ENCODE data around the gene REXO4. TPM values are rescaled to one million over a fixed set of nuclear protein-coding genes. Genes with fewer than 3 reads are reported as not detected.

The REXO4 gene
- total RNA-seq, 2 experiments from 2014 or later = 35.7 to 45.5 TPM

DNA sequence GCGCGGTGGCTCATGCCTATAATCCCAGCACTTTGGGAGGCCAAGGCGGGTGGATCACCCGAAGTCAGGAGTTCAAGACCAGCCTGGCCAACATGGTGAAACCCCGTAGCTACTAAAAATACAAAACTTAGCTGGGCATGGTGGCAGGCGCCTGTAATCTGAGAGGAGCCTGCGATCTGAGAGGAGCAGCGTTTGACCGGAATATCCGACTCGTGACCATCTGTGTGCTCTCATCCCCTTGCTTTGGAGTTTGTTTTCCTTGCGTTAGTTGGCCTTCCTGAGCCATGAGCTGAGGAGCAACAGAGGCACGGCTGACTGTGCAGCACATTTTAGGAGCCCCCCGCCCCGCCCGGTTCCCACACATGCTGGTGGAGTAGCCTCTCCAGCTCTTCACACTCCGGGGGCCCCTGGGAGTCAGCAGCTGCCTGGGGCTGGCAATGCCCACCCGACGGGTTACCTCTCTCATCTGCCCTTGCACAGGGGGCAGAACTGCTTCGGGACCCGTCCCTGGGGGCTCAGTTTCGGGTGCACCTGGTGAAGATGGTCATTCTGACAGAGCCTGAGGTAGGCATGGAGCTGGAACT lies 7.3 kb upstream of the REXO4 start:
- H2AFZ ChIP-seq (ENCODE audit: low read length) = no peak overlapping the region
- H3K9me2 ChIP-seq (ENCODE audit: insufficient read depth, low read length) = no peaks in the 10 kb centered on the region
- BruUV-seq (replicated peaks) = no TSS peak
- no peak for DNase-seq (ENCODE audit: low spot score)
- no peaks in the 10 kb centered on the region for H3K9me3 ChIP-seq (ENCODE audit: low read length)
- ChIA-PET CTCF (ENCODE audit: unreplicated experiment) (no interaction called here), POLR2A (no interaction called here)
- intact Hi-C loops (cut with micrococcal nuclease; ENCODE audit: unreplicated experiment) = no loop called here
- no peaks in the 10 kb centered on the region for H3K79me2 ChIP-seq (ENCODE audit: insufficient read depth, low read depth, low read length)
- TF ChIP-seq EZH2phosphoT487 (IDR thresholded peaks at IDR 0.05; ENCODE audit: borderline replicate concordance, low read depth, low read length) = no peak
- TF ChIP-seq, protein P1, sequence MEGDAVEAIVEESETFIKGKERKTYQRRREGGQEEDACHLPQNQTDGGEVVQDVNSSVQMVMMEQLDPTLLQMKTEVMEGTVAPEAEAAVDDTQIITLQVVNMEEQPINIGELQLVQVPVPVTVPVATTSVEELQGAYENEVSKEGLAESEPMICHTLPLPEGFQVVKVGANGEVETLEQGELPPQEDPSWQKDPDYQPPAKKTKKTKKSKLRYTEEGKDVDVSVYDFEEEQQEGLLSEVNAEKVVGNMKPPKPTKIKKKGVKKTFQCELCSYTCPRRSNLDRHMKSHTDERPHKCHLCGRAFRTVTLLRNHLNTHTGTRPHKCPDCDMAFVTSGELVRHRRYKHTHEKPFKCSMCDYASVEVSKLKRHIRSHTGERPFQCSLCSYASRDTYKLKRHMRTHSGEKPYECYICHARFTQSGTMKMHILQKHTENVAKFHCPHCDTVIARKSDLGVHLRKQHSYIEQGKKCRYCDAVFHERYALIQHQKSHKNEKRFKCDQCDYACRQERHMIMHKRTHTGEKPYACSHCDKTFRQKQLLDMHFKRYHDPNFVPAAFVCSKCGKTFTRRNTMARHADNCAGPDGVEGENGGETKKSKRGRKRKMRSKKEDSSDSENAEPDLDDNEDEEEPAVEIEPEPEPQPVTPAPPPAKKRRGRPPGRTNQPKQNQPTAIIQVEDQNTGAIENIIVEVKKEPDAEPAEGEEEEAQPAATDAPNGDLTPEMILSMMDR (conservative IDR thresholded peaks at IDR 0.05; ENCODE audit: low read length) = no peak
- no peak overlapping the region for H3K27ac ChIP-seq (ENCODE audit: low read depth, low read length, poor library complexity, severe bottlenecking)
- H3K4me1 ChIP-seq (ENCODE audit: insufficient read depth, low read length, poor library complexity, severe bottlenecking) = peaks cover 17% of the 10 kb centered on the region
- H3K4me3 ChIP-seq (ENCODE audit: low read depth, low read length, poor library complexity, severe bottlenecking) = no peak overlapping the region
- H3K36me3 ChIP-seq (ENCODE audit: insufficient read depth, low read length) = no peaks in the 10 kb centered on the region
- H3K4me2 ChIP-seq (ENCODE audit: low read length) = no peak overlapping the region
- H4K20me1 ChIP-seq (ENCODE audit: insufficient read depth, low read length) = no peaks in the 10 kb centered on the region

DNA sequence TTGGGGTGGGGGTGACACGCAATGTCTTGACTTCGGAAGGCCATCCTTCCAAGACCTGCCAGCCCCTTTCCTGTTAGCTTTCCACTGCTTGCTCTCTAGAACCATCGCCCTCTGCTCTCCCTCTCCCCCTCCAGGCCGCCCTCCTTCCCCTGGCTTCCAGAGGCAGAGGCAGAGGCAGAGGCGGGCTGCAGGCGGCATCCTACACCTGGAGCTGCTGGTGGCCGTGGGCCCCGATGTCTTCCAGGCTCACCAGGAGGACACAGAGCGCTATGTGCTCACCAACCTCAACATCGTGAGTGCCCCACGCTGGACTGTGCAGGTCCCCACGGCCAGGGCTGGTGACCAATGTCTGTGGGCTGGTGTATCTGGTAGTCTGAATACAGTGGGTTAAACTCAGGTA lies 6.4 kb upstream of the REXO4 start:
- Histone ChIP-seq H3K79me2 (ENCODE audit: insufficient read depth, low read depth, low read length) (peaks cover 1% of the 10 kb centered on the region; the same call in 1 of the 2 replicates), H2AFZ (ENCODE audit: low read length) (no peak overlapping the region), H3K9me2 (ENCODE audit: insufficient read depth, low read length) (no peaks in the 10 kb centered on the region), H3K9me3 (ENCODE audit: low read length) (no peaks in the 10 kb centered on the region), H3K36me3 (ENCODE audit: insufficient read depth, low read length) (no peaks in the 10 kb centered on the region), H3K4me2 (ENCODE audit: low read length) (no peak overlapping the region), H3K4me1 (ENCODE audit: insufficient read depth, low read length, poor library complexity, severe bottlenecking) (peaks cover 27% of the 10 kb centered on the region), H4K20me1 (ENCODE audit: insufficient read depth, low read length) (no peaks in the 10 kb centered on the region), H3K27ac (ENCODE audit: low read depth, low read length, poor library complexity, severe bottlenecking) (no peak overlapping the region), H3K4me3 (ENCODE audit: low read depth, low read length, poor library complexity, severe bottlenecking) (no peak overlapping the region)
- TF ChIP-seq, protein P1 (conservative IDR thresholded peaks at IDR 0.05; ENCODE audit: low read length) = no peak
- no peak for TF ChIP-seq EZH2phosphoT487 (IDR thresholded peaks at IDR 0.05; ENCODE audit: borderline replicate concordance, low read depth, low read length)
- ChIA-PET CTCF (ENCODE audit: unreplicated experiment) (no interaction called here), POLR2A (no interaction called here)
- BruUV-seq (replicated peaks) = no TSS peak
- intact Hi-C loops (cut with micrococcal nuclease; ENCODE audit: unreplicated experiment) = no loop called here
- no peak for DNase-seq (ENCODE audit: low spot score)

DNA sequence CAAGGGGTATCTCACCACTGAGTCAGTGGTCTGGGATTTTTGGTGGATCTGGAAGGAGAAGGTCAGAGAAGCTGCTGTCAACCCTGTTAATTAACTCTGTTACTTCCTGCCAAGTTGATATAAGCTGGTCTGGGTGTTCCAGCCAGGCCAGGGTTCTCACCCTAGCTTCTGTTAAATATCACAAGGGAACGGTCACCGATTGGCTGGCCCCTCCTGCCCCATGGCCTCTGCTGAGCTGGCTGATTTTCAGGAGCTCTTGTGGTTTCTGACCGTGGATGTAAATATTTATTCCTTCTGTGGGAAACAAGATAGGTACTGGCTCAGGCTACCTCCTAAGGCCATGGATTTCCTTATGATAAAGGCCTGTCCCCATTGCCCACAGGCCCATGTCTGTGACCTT lies 5.4 kb upstream of the REXO4 start:
- H3K4me1 ChIP-seq (ENCODE audit: insufficient read depth, low read length, poor library complexity, severe bottlenecking) = peaks cover 33% of the 10 kb centered on the region
- no peaks in the 10 kb centered on the region for H3K9me2 ChIP-seq (ENCODE audit: insufficient read depth, low read length)
- ChIA-PET POLR2A (no interaction called here), CTCF (ENCODE audit: unreplicated experiment) (no interaction called here)
- H3K4me3 ChIP-seq (ENCODE audit: low read depth, low read length, poor library complexity, severe bottlenecking) = no peak overlapping the region
- H3K36me3 ChIP-seq (ENCODE audit: insufficient read depth, low read length) = no peaks in the 10 kb centered on the region
- no peak overlapping the region for H3K27ac ChIP-seq (ENCODE audit: low read depth, low read length, poor library complexity, severe bottlenecking)
- BruUV-seq (replicated peaks) = no TSS peak
- H3K79me2 ChIP-seq (ENCODE audit: insufficient read depth, low read depth, low read length) = peaks cover 4% of the 10 kb centered on the region; the same call in 1 of the 2 replicates
- H3K9me3 ChIP-seq (ENCODE audit: low read length) = no peaks in the 10 kb centered on the region
- H3K4me2 ChIP-seq (ENCODE audit: low read length) = no peak overlapping the region
- TF ChIP-seq, protein P1 (conservative IDR thresholded peaks at IDR 0.05; ENCODE audit: low read length) = no peak
- TF ChIP-seq EZH2phosphoT487 (IDR thresholded peaks at IDR 0.05; ENCODE audit: borderline replicate concordance, low read depth, low read length) = no peak
- H4K20me1 ChIP-seq (ENCODE audit: insufficient read depth, low read length) = no peaks in the 10 kb centered on the region
- intact Hi-C loops (cut with micrococcal nuclease; ENCODE audit: unreplicated experiment) = no loop called here
- no peak overlapping the region for H2AFZ ChIP-seq (ENCODE audit: low read length)
- DNase-seq (ENCODE audit: low spot score) = no peak
